ENCODE data around the gene SPACDR. TPM values are rescaled to one million over a fixed set of nuclear protein-coding genes. Genes with fewer than 3 reads are reported as not detected.
"Not testable (repeated sequence)": the region's sequence is repeated elsewhere in the genome, so short reads cannot be mapped to it uniquely, and the experiment has no call there.

SPACDR gene
- total RNA-seq, 4 donors from 2014 or later, result 1.5 to 2.1 (median 1.8) TPM; not detected in 1

DNA sequence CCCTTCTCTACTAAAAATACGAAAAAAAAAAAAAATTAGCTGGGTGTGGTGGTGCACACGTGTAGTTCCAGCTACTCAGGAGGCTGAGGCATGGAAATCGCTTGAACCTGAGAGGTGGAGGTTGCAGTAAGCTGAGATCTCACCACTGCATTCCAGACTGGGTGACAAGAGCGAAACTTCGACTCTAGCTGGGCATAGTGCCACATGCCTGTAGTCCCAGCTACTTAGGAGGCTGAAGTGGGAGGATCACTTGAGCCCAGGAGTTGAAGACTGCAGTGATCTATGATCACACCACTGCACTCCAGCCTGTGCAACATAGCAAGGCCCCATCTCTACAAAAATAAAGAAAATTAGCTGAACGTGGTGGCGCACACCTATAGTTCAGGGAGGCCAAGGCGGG is 1.2 kb upstream of the SPACDR start:
- Histone ChIP-seq H3K9me3 (no peaks in the 10 kb centered on the region), H3K36me3 (peaks cover 0 to 42% (median 0%) of the 10 kb centered on the region in 3 donors), H3K4me1 (peaks cover 0 to 72% (median 15%) of the 10 kb centered on the region in 4 donors), H3K27me3 (no peaks in the 10 kb centered on the region), H3K4me3 (no peak overlapping the region), H3K27ac (peak overlapping the region in 3 of 4 donors; percentile 75 to 94 (median 88))
- no peak for DNase-seq (ENCODE audit: low spot score in 2 of 2)
- TF ChIP-seq, protein P1, sequence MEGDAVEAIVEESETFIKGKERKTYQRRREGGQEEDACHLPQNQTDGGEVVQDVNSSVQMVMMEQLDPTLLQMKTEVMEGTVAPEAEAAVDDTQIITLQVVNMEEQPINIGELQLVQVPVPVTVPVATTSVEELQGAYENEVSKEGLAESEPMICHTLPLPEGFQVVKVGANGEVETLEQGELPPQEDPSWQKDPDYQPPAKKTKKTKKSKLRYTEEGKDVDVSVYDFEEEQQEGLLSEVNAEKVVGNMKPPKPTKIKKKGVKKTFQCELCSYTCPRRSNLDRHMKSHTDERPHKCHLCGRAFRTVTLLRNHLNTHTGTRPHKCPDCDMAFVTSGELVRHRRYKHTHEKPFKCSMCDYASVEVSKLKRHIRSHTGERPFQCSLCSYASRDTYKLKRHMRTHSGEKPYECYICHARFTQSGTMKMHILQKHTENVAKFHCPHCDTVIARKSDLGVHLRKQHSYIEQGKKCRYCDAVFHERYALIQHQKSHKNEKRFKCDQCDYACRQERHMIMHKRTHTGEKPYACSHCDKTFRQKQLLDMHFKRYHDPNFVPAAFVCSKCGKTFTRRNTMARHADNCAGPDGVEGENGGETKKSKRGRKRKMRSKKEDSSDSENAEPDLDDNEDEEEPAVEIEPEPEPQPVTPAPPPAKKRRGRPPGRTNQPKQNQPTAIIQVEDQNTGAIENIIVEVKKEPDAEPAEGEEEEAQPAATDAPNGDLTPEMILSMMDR (IDR thresholded peaks at IDR 0.05), result no peak
- TF ChIP-seq POLR2A (IDR thresholded peaks at IDR 0.05) (no peak), EP300 (IDR thresholded peaks at IDR 0.05) (no peak)
- 59 to 62% methylated on average over 8 of the region's 8 CpGs for WGBS, 2 donors

DNA sequence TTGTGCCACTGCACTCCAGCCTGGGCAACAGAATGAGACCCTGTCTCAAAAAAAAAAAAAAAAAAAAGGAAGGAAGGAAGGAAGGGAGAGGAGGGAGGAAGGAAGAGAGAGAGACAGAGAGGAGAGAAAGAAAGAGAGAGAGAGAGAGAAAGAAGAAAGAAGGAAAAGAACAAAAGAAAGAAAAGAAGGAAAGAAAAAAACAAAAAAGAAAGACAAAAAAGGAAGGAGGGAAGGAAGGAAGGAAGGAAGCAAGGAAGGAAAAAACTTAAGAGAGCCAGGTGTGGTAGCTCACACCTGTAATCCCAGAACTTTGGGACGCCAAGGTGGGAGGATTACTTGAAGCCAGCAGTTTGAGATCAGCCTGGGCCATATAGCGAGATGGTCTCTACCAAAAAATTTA is 731 bp upstream of the SPACDR start:
- Histone ChIP-seq H3K4me3 (no peak overlapping the region), H3K27me3 (no peaks in the 10 kb centered on the region), H3K36me3 (peaks cover 0 to 44% (median 0%) of the 10 kb centered on the region in 3 donors), H3K27ac (peak overlapping the region in 2 of 4 donors; percentile 88 to 94), H3K9me3 (no peaks in the 10 kb centered on the region), H3K4me1 (peaks cover 0 to 67% (median 15%) of the 10 kb centered on the region in 4 donors)
- DNase-seq (ENCODE audit: low spot score in 2 of 2), result no peak
- TF ChIP-seq POLR2A (IDR thresholded peaks at IDR 0.05), result no peak
- TF ChIP-seq, protein P1 (IDR thresholded peaks at IDR 0.05), result no peak
- TF ChIP-seq EP300 (IDR thresholded peaks at IDR 0.05), result no peak
- WGBS, 2 donors, result 89 to 93% methylated on average over 2 of the region's 2 CpGs

DNA sequence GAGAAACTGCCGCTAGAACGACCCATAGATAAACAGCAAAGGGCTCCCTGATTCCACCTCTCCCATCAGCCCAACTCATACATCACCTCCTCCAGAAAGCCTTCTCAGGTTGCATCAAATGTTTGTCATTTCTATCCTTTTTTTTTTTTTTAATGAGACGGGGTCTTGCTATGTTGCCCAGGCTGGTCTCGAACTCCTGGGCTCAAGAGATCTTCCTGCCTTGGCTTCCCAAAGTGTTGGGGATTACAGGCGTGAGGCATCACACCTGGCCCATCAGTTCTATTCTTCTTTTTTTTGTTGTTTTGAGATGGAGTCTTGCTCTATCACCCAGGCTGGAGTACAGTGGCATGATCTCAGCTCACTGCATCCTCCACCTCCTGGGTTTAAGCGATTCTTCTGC is 7.0 kb downstream of the SPACDR start:
- WGBS, 2 donors, result 89 to 97% methylated on average over 6 of the region's 6 CpGs
- no peak for TF ChIP-seq POLR2A (IDR thresholded peaks at IDR 0.05)
- no peak for TF ChIP-seq EP300 (IDR thresholded peaks at IDR 0.05)
- TF ChIP-seq, protein P1 (IDR thresholded peaks at IDR 0.05), result no peak
- no peaks in the 10 kb centered on the region for H3K9me3 ChIP-seq
- H3K27me3 ChIP-seq, result no peaks in the 10 kb centered on the region
- H3K27ac ChIP-seq, result no peak overlapping the region
- no peaks in the 10 kb centered on the region for H3K4me1 ChIP-seq
- peaks cover 0 to 57% (median 0%) of the 10 kb centered on the region in 3 donors for H3K36me3 ChIP-seq
- no peak for DNase-seq (ENCODE audit: low spot score in 2 of 2)
- no peak overlapping the region for H3K4me3 ChIP-seq

DNA sequence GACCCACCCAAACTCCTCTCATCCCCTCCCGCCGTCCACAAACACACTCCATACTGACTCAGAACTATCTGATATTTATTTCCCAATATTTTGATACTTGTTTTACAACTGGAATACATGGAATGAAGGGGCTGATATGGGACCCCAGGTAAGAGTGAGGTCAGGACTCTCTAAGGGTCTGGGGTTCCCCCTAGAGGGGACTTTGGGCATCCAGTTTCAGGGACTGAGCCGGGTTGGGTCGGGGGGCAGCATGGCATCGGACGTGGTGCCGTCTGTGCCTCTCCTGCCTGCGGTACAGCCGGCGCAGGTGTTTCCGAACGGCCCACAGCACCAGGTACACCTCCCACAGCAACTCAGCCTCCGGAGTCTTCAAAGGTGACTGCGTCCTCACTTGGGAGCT is 7.5 kb downstream of the SPACDR start:
- DNase-seq (ENCODE audit: low spot score in 2 of 2), result no peak
- 85 to 88% methylated on average over 14 of the region's 14 CpGs for WGBS, 2 donors
- Histone ChIP-seq H3K4me3 (no peak overlapping the region), H3K4me1 (no peaks in the 10 kb centered on the region), H3K27ac (no peak overlapping the region), H3K36me3 (peaks cover 0 to 54% (median 0%) of the 10 kb centered on the region in 3 donors), H3K9me3 (no peaks in the 10 kb centered on the region), H3K27me3 (no peaks in the 10 kb centered on the region)
- TF ChIP-seq EP300 (IDR thresholded peaks at IDR 0.05) (no peak), POLR2A (IDR thresholded peaks at IDR 0.05) (no peak)
- TF ChIP-seq, protein P1 (IDR thresholded peaks at IDR 0.05), result no peak

DNA sequence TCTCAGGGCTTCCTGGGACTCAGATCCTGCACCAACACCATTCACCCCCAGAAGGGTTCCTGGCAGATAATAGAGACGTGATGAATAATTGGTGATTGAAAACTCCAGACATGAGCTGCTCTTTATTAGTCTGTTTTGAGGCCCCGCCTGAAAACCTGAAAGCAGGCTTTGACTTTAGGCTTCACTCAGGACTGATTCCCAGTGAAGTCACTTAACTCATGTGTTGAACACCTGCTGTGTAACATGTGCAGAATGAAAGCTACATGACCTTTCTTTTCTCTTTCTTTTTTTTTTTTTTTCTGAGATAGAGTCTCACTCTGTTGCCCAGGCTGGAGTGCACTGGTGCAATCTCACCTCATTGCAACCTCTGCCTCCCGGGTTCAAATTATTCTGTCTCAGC is 8.9 kb downstream of the SPACDR start:
- H3K27ac ChIP-seq, result no peak overlapping the region
- peaks cover 0 to 41% (median 0%) of the 10 kb centered on the region in 3 donors for H3K36me3 ChIP-seq
- WGBS, 2 donors, result 77 to 91% methylated on average over 3 of the region's 3 CpGs
- H3K27me3 ChIP-seq, result no peaks in the 10 kb centered on the region
- peaks cover 0 to 7% (median 0%) of the 10 kb centered on the region in 4 donors for H3K4me1 ChIP-seq
- H3K9me3 ChIP-seq, result no peaks in the 10 kb centered on the region
- TF ChIP-seq EP300 (IDR thresholded peaks at IDR 0.05), result no peak
- TF ChIP-seq, protein P1 (IDR thresholded peaks at IDR 0.05), result no peak
- no peak for TF ChIP-seq POLR2A (IDR thresholded peaks at IDR 0.05)
- no peak for DNase-seq (ENCODE audit: low spot score in 2 of 2)
- no peak overlapping the region for H3K4me3 ChIP-seq

DNA sequence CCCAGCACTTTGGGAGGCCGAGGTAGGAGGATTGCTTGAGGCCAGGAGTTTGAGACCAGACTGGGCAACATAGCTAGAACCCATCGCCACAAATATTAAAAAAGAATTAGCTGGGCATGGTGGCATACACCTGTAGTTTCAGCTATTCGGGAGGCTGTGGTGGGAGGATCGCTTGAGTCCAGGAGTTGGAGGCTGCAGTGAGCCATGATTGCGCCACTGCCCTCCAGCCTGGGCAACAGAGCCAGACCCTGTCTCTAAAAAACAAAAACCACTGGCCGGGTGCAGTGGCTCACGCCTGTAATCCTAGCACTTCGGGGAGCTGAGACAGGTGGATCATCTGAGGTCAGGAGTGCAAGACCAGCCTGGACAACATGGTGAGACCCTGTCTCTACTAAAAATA is 10.2 kb downstream of the SPACDR start:
- peaks cover 0 to 29% (median 0%) of the 10 kb centered on the region in 3 donors for H3K36me3 ChIP-seq
- H3K9me3 ChIP-seq; H3K27me3 ChIP-seq; H3K4me3 ChIP-seq; DNase-seq (ENCODE audit: low spot score in 2 of 2); H3K27ac ChIP-seq: not testable (repeated sequence)
- peaks cover 0 to 17% (median 0%) of the 10 kb centered on the region in 4 donors for H3K4me1 ChIP-seq
- 94 to 97% methylated on average over 8 of the region's 8 CpGs for WGBS, 2 donors

All from tibial nerve (tissue), 4 donors.